ENCODE results near the gene BLVRA.

GRCh38 chr7:43785420-43785819 is 26.9 kb downstream of the BLVRA start:
- TF ChIP-seq CTCF (IDR thresholded peaks at IDR 0.05) (no peak), POLR2A (IDR thresholded peaks at IDR 0.05) (no peak), POLR2AphosphoS5 (IDR thresholded peaks at IDR 0.05) (no peak)

Data from suprapubic skin (tissue), 4 donors.